ENCODE results near the gene CDH11.

Gene CDH11

DNA sequence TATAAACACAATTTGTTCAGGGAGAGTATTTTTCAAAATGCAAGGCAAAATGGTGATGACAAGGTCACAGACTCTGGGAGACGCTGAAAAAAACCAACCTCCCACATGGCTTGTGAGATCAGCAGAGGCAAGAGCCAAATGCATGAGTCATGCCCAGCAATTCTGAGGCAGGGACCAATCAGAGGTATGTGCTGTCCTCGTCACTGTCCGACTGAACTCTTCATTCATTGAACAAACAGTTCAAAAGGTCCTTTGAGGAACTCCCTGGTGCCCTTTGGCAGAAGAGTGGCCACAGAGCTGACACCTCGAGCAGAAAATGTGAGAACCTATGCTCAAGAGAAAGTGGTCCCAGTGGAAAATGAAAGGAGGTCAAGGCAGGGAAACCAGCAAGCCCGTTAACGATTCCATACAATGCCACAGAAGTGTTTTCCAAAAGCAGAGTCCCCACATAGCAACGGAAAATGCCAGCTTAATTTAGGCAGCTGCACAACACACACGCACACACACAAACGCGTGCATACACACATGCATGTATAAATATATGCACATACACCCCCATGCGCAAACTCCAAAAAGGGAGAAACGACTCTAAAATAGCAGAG is 50.9 kb downstream of the CDH11 start:
- DNase-seq (ENCODE audit: low read depth): peak; percentile 80

DNA sequence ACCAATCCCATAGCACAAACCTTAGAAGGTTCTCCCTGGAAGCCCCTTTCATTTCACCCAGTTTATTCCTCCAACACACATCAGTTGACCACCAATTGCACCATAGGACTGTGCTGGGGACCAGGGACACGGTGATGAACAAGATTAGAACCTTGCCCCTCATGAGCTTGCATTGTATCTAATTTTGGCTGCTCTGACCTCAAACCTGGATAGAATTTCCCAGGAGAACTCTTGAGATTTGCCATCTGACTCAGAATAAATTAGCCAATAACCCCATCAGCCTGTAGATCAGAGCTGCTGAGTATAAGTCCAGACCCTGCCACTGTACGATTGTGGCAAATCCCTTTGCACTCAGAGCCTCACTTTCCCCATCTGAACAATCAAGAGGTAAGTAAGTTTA is 52.1 kb downstream of the CDH11 start:
- no peak for DNase-seq (ENCODE audit: low read depth)

DNA sequence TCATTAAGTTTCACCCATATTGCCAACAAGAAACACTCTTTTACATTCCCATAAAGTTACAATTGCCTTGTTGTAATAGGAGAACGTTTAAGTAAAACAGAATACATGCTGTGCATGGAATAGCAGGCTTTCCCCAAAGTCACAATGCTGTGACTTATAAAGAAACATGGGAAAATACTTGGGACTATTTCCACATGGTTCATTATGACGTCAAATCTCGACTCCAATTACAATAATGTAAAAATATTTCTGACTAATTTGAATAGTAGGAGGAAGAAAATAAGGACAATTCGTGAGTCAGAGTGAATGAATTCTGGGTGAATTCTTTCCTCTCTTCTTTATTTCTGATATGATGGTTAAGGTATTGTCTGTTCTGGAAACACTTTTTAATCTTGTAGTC is 52.8 kb downstream of the CDH11 start:
- DNase-seq (ENCODE audit: low read depth): peak; percentile 57

DNA sequence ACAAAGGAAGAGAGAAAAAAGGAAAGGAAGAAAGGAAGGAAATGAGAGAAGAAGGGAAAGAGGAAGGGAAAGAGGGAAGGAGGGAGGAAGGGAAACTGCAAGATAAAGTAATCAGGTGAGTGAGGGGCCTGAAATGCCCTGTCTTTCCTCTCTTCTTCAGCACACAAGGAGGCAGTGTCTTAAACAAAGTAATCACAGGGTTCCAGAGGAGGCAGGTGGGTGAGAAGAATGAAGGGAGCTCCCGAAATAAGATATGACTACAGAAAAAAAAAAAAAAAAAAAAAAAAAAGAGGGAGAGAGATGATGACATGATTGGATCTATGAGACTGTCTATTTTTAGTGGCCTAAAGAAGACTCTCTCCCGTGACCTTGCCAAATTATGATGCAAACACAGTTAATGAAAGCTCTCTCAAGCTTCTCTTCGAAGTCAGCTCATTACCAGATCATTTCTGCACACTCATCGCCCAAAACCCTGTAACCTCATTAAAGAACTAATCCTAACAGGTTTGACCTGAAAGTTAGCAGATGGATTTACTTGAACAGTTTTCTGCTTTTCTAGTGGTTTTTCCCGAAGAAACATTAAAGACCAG is 53.6 kb downstream of the CDH11 start:
- no peak for DNase-seq (ENCODE audit: low read depth)

DNA sequence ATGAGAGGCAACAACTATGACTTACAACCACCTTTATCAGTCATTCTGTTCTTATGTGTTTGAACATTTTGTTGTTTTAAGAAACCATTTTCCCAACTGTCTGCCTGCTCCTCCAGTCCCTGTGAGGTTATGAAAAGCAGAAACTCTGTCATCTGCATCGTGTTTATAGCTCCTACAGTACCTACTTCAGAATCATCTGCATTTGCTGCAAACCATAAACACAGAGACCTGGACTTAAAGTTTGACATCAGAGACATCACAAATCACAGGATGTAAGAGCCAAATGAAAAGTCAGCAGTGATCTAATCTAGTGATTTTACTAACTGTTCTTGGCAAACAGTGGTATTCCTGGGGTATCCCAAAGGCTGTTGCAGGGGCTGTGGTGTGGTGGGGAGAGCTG is 55.2 kb downstream of the CDH11 start:
- no peak for DNase-seq (ENCODE audit: low read depth)

DNA sequence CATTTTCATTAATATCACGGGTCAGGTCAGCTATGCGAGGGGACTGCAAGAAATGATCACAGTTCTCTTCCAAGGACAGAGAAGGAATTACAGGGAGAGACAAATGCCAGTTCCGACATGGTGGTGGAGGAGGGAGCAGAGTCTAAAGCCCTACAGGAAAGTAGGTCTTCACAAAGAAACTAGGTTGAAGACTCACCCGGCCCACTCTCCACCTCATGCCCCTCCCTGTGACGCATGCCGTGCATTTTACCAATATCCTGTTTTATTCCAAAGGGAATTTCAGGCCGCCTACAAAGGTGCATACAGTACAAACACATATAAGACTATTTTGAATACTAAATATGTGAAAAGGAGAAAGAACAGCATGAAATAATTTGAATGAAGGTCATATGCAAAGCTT is 56.8 kb downstream of the CDH11 start:
- no peak for DNase-seq (ENCODE audit: low read depth)

DNA sequence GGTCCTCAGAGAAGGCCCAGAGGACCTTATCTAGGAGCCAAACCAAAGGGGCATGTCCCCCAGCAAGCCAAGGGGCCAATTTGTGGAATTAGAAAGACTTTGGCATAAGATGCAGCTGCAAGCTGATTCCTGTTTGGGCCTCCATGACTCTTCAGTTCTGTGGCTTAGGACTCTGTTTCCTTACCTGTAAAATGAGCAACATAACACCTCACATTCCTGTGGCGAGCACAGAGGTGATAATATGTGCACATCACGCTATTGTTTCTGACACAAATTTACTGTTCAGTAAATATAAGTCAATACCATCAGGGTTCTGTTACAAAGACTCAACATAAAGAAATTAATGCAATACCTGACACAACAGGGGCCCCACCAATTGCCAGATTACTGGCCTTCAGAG is 57.7 kb downstream of the CDH11 start:
- no peak for DNase-seq (ENCODE audit: low read depth)

DNA sequence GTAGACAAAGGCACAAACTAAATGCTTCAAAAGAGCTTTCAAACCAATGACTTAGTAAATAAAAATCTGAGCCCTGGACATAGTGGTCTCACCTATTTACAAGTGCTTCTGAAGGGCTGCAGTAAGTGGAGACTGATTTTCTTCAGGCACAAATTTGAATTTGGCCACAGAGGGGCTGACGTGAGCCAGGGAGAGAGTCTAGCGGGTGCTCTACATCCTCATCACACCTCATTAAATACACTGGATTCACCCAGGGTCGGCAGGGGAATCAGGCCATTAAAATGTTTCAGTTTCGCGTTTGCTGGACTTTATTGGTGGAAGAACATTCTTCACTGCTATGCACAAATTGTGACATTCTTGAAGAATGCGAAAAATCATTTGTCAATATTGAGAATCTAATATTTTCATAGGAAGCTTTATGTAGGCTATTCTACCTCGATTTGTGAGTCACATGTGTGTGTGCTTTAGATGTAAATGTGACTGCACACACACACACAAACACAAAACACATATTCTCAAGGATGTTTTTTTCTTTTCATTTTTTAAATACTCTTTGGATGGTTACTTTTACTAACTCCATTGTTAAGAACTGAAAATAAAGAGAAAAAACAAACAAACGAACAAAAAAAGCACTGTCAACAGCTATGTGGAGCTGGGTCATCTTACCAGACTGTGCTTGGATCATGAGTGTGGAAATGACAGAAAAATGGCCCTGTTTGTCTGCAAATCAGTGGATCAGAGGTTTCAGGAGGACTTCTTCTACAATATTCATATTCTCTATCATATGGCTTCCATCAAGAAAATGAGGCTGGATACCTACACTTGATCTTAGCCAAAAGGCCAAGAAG is 58.9 kb downstream of the CDH11 start:
- DNase-seq (ENCODE audit: low read depth): no peak

DNA sequence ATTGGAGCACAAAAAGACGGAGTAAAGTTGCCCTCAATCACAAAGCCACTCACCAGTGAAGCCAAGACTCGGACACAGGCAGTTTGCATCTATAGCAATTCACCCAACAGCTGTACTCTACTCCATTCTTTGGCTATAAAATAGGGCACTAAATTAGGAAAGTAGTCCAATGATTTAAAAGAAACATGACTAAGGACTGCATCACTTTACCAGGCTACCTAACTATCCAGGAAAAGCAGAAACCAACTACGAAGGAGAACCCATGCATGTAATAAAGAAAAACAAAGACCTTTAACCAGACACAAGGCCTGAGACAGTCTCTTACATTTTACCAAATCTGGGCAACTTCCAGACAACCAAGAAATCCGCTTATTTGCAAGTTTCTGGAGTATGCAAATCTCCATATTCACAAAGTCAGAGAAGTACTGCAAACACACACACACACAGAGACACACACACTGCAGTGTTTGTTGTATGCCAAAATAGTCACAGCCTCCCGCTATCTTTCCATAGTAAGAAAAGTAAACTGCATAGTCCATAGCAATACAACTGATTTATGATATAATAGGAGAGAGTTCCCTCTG is 59.8 kb downstream of the CDH11 start:
- DNase-seq (ENCODE audit: low read depth): no peak

DNA sequence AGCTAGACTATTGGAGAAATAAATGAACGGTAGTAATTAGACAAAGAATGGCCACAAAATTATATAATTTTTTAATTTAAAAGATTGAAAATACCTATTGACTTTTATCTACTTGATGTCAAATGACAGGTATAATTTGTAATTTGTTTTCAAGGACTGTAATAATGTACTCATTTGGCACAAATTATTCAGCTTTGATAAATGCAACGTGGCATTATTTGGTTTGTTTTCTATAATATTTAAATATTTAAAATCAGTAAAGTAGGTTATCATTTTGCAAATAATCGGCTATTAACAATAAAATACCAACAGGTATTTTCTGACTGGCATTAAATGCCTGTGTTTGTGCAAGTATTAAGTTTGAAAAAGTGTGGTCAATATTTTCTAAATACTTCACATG is 60.6 kb downstream of the CDH11 start:
- DNase-seq (ENCODE audit: low read depth): no peak

DNA sequence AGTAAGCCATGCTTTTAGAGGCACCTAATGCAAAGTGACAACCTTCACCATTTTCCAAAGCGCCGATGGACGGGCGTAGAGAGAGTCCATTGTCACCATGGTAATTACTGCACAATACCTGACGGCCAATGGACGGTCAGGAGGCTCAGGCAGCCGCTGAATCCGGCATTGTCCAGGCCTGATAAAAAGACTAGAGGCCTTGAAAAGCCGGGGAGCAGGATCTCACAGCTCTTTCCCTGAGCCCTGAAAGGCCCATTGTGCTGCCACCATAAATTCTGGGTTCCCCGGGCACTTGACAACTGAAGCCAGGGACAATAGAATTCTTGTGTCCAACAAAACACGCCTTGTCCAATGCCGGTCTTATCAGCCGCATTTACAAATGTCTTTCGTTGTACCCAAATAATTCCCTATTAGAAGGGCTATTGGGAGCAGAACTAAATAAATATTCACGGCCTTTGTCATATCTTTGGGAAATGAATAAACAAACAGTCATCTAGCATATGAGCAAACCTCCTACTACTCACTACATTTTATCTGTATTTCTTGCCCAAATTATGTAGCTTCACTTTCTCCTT is 62.4 kb downstream of the CDH11 start:
- DNase-seq (ENCODE audit: low read depth): no peak

DNA sequence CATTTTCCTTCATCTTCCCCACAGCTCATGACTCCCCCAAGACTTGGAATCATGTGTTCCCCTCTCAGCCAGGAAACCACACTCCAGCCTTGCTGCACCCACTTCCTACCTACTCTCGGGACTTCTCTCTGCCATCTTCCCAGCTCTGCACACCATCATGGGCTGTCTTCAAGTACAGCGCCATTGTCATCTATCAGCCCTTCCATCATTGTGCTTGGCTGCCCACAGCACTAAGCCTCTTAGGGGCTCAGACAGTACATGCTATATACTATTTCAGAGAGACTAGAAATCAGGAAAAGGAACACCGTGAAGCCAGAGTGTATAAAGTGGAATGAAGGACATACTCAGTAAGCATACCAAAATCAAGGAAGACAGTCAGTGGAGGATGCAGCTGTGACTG is 64.7 kb downstream of the CDH11 start:
- no peak for DNase-seq (ENCODE audit: low read depth)

DNA sequence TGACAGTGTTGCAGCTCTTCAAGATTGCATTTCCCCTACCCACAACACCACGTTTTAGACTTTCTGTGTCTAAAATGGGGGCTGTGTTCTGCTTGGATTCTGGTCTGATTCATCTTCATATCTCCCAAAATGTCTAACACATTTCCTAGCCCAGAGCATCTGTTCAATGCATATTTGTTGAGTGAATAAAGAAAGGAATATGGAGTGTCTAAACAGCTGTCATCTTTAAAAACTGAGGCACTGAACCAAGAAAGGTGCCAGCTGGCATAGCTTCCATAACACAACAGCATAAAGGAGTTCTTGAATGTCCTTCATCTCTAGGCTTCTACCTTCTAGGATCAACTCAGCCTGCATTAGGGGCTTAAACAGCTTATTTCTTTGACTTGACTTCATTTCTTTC is 67.4 kb downstream of the CDH11 start:
- DNase-seq (ENCODE audit: low read depth): no peak

DNA sequence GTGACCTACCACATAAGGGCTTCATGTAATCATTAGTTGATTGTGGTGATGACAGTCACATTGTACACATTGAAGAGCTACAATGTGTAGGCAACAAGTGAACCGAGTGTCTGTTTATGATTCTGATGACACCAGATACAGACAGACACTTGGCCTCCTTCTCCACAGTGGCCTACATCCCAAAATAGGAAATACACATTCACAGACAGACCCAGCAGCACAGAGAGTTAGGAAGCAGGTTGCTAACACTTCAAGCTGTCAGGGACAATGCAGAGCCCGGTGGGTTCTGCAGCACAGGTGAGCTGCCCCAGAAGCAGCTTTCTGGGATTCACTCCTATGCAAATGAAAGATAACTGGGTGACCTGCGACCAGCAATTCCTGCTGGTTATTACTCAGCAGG is 72.2 kb downstream of the CDH11 start:
- DNase-seq (ENCODE audit: low read depth): no peak

DNA sequence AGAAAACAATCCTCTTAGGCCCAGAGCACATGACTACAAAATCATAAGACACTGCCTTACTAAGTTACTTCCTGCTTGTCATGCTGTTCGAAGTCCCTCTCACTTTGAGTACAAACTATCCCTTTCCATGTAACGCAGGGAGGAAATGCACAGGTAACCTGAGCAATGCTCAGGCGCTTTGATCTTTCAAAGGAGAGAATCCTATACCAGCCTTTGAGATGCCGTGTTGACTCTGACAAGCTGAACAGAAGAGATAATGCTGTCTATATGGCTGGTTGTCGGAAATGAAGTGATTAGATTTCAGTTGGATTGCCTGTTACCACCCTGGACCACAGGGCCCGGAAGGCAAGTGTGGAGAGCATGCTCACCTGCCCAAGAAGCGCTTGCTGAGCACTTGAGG is 75.9 kb downstream of the CDH11 start:
- no peak for DNase-seq (ENCODE audit: low read depth)

DNA sequence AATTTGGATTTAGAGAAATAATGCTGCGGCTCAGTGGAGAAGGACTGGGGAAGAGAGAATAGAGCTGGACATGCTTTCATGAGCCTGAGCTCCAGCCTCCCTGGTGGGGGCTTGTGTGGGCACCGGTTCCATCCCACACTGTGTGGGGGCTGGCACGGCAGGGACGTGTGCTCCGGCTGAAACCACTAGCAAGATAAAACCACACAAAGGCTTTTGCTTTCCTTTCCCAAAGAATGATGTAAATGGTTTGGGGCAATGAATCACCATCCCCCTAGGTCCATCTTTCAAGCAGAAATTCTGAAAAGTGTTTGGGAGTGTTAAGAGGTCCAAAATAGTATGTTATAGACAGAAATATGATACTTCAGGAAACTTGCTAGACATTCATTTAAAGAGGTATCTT is 77.0 kb downstream of the CDH11 start:
- DNase-seq (ENCODE audit: low read depth): peak; percentile 2

DNA sequence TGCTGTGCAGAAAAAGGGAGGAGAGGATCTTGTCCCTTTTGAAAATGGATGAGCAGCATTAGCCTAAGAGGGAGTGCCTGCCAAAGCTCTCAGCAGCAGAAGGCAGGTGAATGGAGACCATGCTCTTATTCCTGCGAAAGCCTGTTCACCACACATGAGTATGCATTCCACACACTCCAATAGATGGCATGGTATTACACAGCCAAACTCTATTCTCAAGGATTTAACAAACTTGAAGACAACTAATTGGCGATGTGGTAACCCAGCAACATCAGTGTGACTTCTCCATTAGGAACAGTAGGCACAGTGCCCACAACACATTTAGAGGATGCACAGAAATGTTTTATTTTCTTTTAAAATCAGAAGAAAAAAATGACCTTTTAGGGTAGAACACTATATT is 77.8 kb downstream of the CDH11 start:
- no peak for DNase-seq (ENCODE audit: low read depth)

DNA sequence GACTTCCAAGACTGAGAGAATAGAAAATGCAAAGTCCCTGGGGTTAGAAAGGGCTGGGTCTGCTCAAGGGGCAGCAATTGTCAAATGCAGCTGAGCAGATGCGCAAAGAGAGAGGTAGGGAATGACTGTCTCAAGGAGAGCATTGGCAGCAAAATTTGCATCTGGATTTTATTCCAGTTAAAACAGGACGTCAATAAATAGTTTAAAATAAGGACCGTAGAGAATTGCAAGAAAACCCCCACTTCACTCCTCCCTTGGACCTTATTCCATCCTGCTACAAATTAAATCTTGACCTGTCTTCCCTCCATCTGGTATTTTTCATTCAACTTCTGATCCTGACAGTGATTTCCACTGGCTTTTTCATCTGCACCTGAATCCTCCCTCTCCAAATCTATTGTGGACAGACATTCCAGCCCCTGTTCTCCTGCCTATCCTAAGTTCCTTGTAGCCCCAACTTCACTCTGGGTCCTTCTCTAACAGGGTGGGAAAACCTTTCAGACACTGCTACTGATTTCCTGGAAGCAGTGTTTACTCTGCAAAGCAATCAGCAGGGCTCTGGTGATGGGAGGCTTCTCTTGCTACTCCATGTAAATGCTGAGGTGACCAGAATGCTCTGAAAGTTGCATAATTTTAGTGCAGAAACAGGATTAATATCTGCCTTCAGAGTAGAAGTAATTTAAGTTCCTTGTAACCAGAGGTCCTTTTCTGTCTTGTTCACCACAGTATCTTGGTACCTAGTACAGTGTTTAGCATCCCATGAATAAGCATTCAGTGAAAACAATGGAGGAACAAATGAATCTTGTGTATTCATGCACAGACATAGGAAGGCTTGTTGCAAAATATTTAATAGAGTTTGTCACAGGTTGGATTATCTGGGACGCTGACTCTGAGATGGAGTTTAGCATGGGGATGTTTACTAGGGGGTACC is 79.2 kb downstream of the CDH11 start:
- DNase-seq (ENCODE audit: low read depth): no peak

DNA sequence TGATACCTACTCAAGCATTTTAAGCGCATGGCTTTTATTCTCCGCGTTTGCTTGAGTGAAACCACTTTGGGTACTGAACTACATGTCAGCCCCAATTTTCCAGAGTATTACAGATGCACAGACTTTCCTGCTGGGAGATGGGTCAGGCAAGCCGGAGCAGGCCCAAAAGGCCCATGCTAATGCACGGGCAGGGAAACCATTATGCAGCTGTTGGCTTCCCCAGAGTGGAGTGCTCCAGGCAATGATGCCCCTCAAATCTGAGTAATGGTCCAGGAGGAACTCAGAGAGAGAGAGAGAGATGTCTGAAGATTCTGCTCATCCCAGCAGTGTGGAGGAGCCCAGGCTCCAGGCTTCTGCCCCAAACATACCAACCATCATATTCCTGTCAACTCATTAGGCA is 80.2 kb downstream of the CDH11 start:
- DNase-seq (ENCODE audit: low read depth): no peak

DNA sequence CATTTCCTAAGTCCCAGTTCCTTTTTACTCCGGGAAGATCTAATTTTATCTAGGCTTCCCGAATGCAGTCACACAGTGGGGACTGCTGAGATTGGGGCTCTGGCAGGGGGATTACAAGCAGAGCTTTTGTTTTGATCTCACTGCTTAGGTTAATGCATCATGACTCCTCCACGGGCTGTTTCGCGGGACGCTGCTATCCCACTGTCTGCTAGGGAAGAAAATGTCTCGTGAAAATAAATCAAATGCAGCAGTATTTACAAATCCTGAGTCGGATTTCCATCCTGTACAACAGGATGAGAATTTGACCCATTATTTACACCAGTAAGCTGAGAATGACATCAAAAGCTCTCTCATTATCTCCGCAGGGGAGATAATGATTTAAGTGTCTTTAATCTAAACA is 83.8 kb downstream of the CDH11 start:
- DNase-seq (ENCODE audit: low read depth): no peak

DNA sequence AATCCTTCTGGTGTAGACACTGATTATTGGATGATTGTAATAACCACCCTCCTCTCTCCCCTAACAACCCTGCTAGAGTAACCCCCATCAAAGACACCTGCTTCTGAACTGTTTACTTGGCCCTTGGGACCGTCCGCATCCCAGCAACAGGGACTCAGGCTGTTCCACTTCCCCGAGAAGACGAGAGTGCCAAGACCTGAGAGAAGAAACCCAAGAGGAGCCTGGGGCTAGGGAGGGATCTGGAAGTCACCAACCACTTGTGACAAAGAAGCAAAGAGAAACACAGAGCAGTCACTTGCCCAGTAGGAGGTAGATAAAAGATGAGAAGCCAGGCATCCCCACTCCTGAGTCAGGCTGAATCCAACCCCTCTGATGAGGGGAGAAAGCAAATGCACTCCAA is 84.3 kb downstream of the CDH11 start:
- no peak for DNase-seq (ENCODE audit: low read depth)

DNA sequence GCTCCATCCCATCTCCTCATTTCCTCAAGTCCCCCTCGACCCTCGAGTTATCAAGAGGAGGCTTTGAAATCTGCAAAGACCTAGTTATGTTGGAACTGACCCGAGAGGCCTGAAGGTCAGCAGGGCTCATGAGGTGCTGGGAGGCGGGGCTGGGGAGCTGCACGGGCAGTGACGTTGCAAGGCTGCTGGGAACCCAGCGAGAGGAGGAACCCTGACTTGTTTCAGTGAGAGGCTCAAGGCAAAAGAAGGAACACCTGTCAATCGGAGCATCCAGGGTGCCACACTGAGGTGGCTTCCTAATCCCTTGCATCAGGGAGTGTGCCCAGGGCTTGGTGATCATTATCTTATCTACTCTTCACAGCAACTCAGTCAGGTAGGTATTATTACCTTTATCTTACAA is 86.9 kb downstream of the CDH11 start:
- DNase-seq (ENCODE audit: low read depth): no peak
